Activated CD4-positive, alpha-beta T cell treated with anti-CD3 and anti-CD28 coated beads, Interleukin-2, amount 50 U/mL, for 24 hours (primary cell): ENCODE measurements around the gene REXO1.

Experiments used
- DNase-seq, 2 donors: peaks; one replicate each; pipeline ENCODE4 v3.0.0-alpha.2; 2020; ENCODE audit warnings: low read depth in 1 of 2, low spot score in 1 of 2

The REXO1 gene

GRCh38 chr19:1816530-1817298, 31.6 kb downstream of the REXO1 start:
- no peak for DNase-seq

- DNase-seq, result no peak
Measured at GRCh38 chr19:1815605-1816529, 32.4 kb downstream of the REXO1 start.

GRCh38 chr19:1814833-1815604, 33.3 kb downstream of the REXO1 start:
- no peak for DNase-seq

GRCh38 chr19:1814391-1814790, 33.9 kb downstream of the REXO1 start:
- DNase-seq, result no peak

- DNase-seq, result no peak
Measured at GRCh38 chr19:1813192-1814182, 34.8 kb downstream of the REXO1 start.

- peak; percentile 62 to 64 for DNase-seq
Measured at GRCh38 chr19:1812426-1813191, 35.7 kb downstream of the REXO1 start.

GRCh38 chr19:1811942-1812425, 36.3 kb downstream of the REXO1 start, which contains the start of gene ATP8B3:
Gene ATP8B3 (minus strand): TSS chr19:1812276. CDS start chr19:1811736, 540 bp downstream.
- peak in 1 of 2 donors; percentile 62 for DNase-seq

GRCh38 chr19:1811472-1811894, 36.8 kb downstream of the REXO1 start:
- DNase-seq, result peak in 1 of 2 donors; percentile 30

GRCh38 chr19:1810439-1811160, 37.7 kb downstream of the REXO1 start:
- DNase-seq, result no peak

- no peak for DNase-seq
Measured at GRCh38 chr19:1809678-1810077, 38.6 kb downstream of the REXO1 start.

GRCh38 chr19:1808395-1808731, 39.9 kb downstream of the REXO1 start:
- DNase-seq, result no peak

- no peak for DNase-seq
Measured at GRCh38 chr19:1807695-1808394, 40.4 kb downstream of the REXO1 start.

GRCh38 chr19:1807030-1807694, 41.1 kb downstream of the REXO1 start:
- DNase-seq, result no peak

- no peak for DNase-seq
Measured at GRCh38 chr19:1806184-1807029, 41.9 kb downstream of the REXO1 start.

- DNase-seq, result no peak
Measured at GRCh38 chr19:1805401-1806183, 42.7 kb downstream of the REXO1 start.

- no peak for DNase-seq
Measured at GRCh38 chr19:1804858-1805257, 43.4 kb downstream of the REXO1 start.
